Small intestine (tissue), 7 donors: ENCODE results near the gene KRTAP4-11. TPM values are rescaled to one million over a fixed set of nuclear protein-coding genes. Genes with fewer than 3 reads are reported as not detected.
"Not testable (repeated sequence)": the region's sequence is repeated elsewhere in the genome, so short reads cannot be mapped to it uniquely, and the experiment has no call there.

ENCODE experiments used
- DNase-seq, 2 donors: peaks; one replicate each; pipeline versions ENCODE4 v3.0.0 to v3.0.0-alpha.2; 2013
- FAIRE-seq: peaks from 2 replicates; lab custom pipeline; 2012; peaks lifted over from hg19 to GRCh38; lab: Jason Lieb, UNC
- H3K27ac ChIP-seq, 3 donors: one replicate each; pipeline ENCODE4 v1.5.1; 2013; ENCODE audit warnings: low read length in 2 of 3, mild to moderate bottlenecking in 2 of 3, control low read depth in 1 of 3, inconsistent platforms in 1 of 3, low read depth in 1 of 3, moderate library complexity in 1 of 3
- H3K27me3 ChIP-seq, 3 donors: one replicate each; pipeline ENCODE4 v1.6.1; 2013; ENCODE audit warnings: low read length in 3 of 3, inconsistent platforms in 1 of 3; ENCODE audit not compliant: control insufficient read depth in 3 of 3, insufficient read depth in 3 of 3
- H3K36me3 ChIP-seq, 3 donors: one replicate each; pipeline ENCODE4 v1.6.1; 2013; ENCODE audit warnings: low read length in 3 of 3, inconsistent platforms in 1 of 3, low read depth in 1 of 3, mild to moderate bottlenecking in 1 of 3, moderate library complexity in 1 of 3; ENCODE audit not compliant: control insufficient read depth in 3 of 3, insufficient read depth in 2 of 3
- H3K4me1 ChIP-seq, 3 donors: one replicate each; pipeline ENCODE4 v1.6.1; 2013; ENCODE audit warnings: low read length in 2 of 3, inconsistent platforms in 1 of 3, low read depth in 1 of 3, mild to moderate bottlenecking in 1 of 3, moderate library complexity in 1 of 3; ENCODE audit not compliant: control insufficient read depth in 3 of 3, insufficient read depth in 2 of 3
- H3K4me3 ChIP-seq, 3 donors: one replicate each; pipeline ENCODE4 v1.5.1; 2013; ENCODE audit warnings: low read length in 3 of 3, control low read depth in 1 of 3, inconsistent platforms in 1 of 3, low read depth in 1 of 3, mild to moderate bottlenecking in 1 of 3, moderate library complexity in 1 of 3
- H3K9me3 ChIP-seq, 2 donors: one replicate each; pipeline ENCODE4 v1.6.1; 2013; ENCODE audit warnings: low read depth in 1 of 2, low read length in 1 of 2; ENCODE audit not compliant: control insufficient read depth in 2 of 2, insufficient read depth in 1 of 2
- WGBS, 3 donors: extraction: QIAGEN DNeasy Blood & Tissue Kit; methylation state at CpG; one replicate each; pipeline ENCODE4 v1.1.7; 2013; 5-methylcytosine and 5-hydroxymethylcytosine counted together
- polyA plus RNA-seq, 4 donors: library from polyadenylated mRNA; stranded (reverse) in 3 of 4; unstranded in 1 of 4; fragments of 200-250 nt in 3 of 4; fragments of 120-200 nt in 1 of 4; gene quantifications; one replicate each; pipeline versions ENCODE4 v1.2.1 to v1.2.3, GENCODE V29; 2013
- donor health status: healthy with polysubstance abuse.
- donor health status: control.
- donor health status: control.
- donor health status: Bipolar disorder and iron deficiency.
- donor health status: healthy.

KRTAP4-11 gene
- polyA plus RNA-seq, 4 donors = not detected

DNA sequence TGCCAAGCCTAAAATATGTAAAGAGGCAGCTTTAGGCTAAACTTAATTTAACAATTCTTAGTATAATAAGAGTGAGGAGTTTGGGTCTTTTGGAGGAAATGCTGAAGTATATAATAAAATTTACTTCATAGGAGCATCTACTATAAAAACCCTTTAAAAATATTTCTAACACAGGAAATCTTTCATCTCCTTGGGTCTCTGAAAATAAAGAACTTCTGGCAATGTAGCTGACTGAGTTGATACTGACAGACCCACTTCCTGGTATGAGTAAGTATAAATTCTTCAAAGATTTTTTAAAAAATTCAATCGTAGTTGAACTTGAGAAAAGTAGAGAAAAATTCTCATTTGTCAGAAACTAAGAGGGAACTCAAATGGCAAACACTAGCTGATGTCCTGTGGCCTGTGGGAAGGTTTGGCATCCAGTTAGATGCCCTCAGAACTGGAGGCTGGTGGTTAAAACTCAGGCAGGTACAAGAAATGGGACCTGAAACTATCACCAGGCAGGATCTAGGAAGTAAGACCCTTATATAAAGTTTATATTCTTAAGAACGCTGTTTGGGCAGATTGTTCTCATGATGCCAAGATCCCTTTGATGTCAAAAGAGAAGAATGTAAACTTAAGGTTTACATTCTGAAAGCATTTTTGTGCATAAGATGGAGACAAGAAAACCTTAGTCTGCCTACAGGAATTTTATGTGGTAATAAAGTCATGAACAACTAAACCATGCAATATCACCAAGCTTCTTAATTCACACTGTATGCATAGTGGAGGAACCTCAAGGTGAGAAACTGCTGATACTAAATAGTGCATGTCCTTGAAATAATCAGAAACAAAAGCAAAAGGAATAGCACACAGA lies 15.9 kb upstream of the KRTAP4-11 start:
- no peak for FAIRE-seq

DNA sequence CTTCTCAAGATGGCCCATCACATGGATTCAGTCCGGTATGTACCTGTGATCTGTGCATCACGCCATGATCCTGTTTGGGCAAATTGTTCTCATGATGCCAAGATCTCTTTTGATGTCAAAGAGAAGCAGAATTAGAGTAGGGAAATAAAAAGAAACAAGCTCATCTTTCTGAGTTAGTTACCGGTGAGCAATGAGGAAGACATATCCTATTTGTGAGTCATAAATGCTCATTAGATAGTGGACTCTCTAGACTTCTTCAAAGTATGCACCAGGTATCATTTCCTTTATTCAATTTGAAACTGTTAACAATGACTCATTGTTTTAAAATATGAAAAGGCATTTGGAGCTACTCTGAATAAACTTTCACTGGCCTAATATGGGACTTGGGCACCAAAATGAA lies 13.8 kb upstream of the KRTAP4-11 start:
- H3K27me3 ChIP-seq = no peaks in the 10 kb centered on the region
- WGBS, 3 donors = 61 to 73% (median 64%) methylated on average over 3 of the region's 3 CpGs
- H3K4me3 ChIP-seq = no peak overlapping the region
- FAIRE-seq = no peak
- H3K4me1 ChIP-seq = no peaks in the 10 kb centered on the region
- no peak overlapping the region for H3K27ac ChIP-seq
- H3K36me3 ChIP-seq = no peaks in the 10 kb centered on the region
- no peak for DNase-seq
- H3K9me3 ChIP-seq = no peaks in the 10 kb centered on the region

More for the DNA sequence above, 15.9 kb upstream of the KRTAP4-11 start:
- no peaks in the 10 kb centered on the region for H3K9me3 ChIP-seq
- H3K4me1 ChIP-seq = no peaks in the 10 kb centered on the region
- H3K36me3 ChIP-seq = no peaks in the 10 kb centered on the region
- no peak overlapping the region for H3K27ac ChIP-seq
- 58 to 79% (median 66%) methylated on average over 2 of the region's 2 CpGs for WGBS, 3 donors
- H3K27me3 ChIP-seq = no peaks in the 10 kb centered on the region
- no peak for DNase-seq
- H3K4me3 ChIP-seq = no peak overlapping the region

DNA sequence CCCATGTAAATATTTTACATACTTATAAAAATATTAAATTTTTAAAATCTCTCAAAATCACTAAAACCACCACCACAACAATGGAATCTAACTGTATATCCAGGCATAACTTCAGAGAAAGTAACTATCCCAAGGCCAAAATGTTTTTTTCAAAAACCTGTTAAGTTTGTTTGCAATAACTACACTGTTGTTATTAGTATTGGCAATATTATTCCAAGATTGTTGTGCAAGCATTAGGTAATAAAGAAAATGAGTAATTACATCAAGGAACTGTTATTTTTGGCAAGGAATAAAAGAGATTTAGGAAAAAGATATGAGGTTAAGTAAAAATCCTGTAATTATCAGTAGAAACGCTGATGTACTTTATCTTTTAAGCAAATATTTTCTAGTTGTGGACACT lies 9.2 kb upstream of the KRTAP4-11 start:
- no peaks in the 10 kb centered on the region for H3K36me3 ChIP-seq
- H3K9me3 ChIP-seq = no peaks in the 10 kb centered on the region
- no peaks in the 10 kb centered on the region for H3K4me1 ChIP-seq
- no peak for DNase-seq
- no peak for FAIRE-seq
- no peak overlapping the region for H3K27ac ChIP-seq
- no peaks in the 10 kb centered on the region for H3K27me3 ChIP-seq
- no peak overlapping the region for H3K4me3 ChIP-seq
- 11 to 71% (median 34%) methylated on average over 1 of the region's 1 CpG for WGBS, 3 donors

DNA sequence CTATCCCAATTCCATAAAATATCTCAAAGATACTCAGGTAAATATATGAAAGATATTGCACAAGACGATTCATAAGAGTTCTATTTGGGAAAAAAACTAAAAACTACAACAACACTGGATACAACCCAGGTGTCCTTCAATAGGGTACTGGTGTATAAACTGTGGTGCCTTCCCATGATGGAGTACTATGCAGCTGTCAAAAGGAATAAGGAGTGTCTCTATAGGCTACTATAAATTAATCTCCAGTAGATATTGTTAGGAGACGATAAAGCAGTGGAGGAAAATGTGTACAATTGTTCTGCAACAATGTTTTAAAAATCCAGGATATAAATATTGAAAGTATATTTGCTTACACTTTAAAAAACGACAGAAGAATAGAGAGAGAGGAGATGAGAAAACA lies 8.2 kb upstream of the KRTAP4-11 start:
- Histone ChIP-seq H3K36me3 (no peaks in the 10 kb centered on the region), H3K27me3 (peaks cover 0 to 2% (median 0%) of the 10 kb centered on the region in 3 donors), H3K9me3 (no peaks in the 10 kb centered on the region), H3K27ac (no peak overlapping the region), H3K4me3 (no peak overlapping the region), H3K4me1 (no peaks in the 10 kb centered on the region)
- 83 to 88% (median 87%) methylated on average over 3 of the region's 3 CpGs for WGBS, 3 donors
- FAIRE-seq (no peak), DNase-seq (no peak)

DNA sequence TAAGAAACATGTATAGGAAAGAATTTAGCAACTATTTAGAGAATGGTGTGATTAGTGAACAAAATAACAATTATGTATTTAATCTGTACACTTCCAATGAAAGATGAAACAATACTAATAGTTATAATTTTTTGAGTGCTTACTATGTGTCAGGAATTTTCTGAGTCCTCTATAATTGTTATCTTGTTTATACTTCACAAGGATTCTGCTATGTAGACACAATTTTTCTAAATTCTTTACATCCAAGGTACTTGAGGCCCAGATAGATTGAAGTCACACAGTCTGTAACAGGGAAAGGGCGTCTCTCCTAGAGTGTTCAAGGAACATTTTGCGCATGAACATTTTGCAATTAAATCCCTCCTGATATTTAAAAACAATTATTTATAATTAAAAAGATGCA lies 6.9 kb upstream of the KRTAP4-11 start:
- H3K9me3 ChIP-seq = no peaks in the 10 kb centered on the region
- H3K27ac ChIP-seq = no peak overlapping the region
- no peaks in the 10 kb centered on the region for H3K36me3 ChIP-seq
- no peak for DNase-seq
- peaks cover 0 to 2% (median 0%) of the 10 kb centered on the region in 3 donors for H3K27me3 ChIP-seq
- no peak overlapping the region for H3K4me3 ChIP-seq
- H3K4me1 ChIP-seq = no peaks in the 10 kb centered on the region
- FAIRE-seq = no peak
- 71 to 97% (median 91%) methylated on average over 2 of the region's 2 CpGs for WGBS, 3 donors

DNA sequence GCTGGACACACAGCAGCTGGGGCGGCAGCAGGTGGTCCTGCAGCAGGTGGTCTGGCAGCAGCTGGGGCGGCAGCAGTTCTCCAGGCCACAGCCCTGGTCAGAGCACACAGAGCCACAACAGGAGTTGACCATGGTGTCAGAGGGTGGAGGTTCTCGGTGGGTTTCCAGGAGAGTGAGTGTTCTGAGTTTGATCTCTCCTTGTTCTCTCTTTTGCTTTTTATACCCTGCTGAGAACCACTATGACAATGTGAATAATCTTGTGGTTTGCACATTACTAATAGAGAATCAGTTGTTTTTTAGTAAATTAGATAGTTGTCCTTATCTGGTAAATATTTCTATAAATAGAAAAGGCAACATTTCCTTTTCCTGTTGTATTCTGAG lies 5.8 kb upstream of the KRTAP4-11 start, which contains the start of gene KRTAP4-12:
Gene KRTAP4-12 (minus strand): TSS at position 192 of the 381 bp plus-strand sequence. CDS start 60 bp downstream, at position 132.
- not testable (repeated sequence) for H3K9me3 ChIP-seq, H3K36me3 ChIP-seq, H3K4me1 ChIP-seq, DNase-seq, H3K27ac ChIP-seq, FAIRE-seq, H3K27me3 ChIP-seq, H3K4me3 ChIP-seq
- 73 to 80% (median 76%) methylated on average over 3 of the region's 3 CpGs for WGBS, 3 donors

DNA sequence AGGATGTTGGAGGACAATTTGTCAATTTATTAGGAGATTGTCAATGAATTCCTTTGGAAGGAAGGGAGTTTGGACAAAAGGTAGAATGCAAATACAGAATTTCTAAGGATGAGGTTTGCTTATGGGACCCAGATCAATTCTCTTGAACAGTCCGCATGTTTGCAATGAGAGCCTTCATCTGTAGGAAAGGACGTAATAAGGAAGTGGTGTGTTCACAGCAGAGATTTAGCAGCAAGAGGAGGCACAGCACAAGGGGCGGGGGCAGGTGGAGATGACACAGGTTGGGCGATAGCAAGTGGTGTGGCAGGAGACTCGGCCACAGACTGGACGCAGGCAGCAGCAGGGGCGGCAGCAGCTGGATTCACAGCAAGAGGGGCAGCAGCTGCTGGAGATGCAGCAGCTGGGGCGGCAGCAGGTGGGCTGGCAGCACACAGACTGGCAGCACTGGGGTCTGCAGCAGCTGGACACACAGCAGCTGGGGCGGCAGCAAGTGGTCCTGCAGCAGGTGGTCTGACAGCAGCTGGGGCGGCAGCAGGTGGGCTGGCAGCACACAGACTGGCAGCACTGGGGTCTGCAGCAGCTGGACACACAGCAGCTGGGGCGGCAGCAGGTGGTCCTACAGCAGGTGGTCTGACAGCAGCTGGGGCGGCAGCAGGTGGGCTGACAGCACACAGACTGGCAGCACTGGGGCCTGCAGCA lies 5.3 kb upstream of the KRTAP4-11 start:
- not testable (repeated sequence) for H3K4me1 ChIP-seq, H3K36me3 ChIP-seq, DNase-seq, H3K27ac ChIP-seq, H3K9me3 ChIP-seq, H3K27me3 ChIP-seq, H3K4me3 ChIP-seq, FAIRE-seq
- WGBS, 3 donors = 73 to 79% (median 76%) methylated on average over 9 to 12 of the region's 12 CpGs

DNA sequence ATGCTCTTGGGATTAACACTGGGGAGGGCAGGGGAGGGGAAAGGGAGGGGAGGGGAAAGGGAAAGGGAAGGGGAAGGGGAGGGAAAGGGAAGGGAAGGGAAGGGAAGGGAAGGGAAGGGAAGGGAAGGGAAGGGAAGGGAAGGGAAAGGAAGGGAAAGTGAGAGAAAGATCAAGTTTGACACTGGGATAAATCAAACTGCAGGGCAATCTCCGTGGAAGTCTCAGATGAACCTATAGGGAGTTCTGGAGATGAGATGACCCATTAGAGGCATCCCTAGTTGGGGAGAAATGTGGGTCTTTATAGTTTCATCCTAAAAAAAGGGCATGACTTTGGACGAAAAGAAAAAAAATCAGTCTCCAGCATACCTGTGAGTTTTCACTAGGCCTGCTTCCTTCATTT lies 3.6 kb upstream of the KRTAP4-11 start:
- Histone ChIP-seq H3K4me1 (no peaks in the 10 kb centered on the region), H3K36me3 (no peaks in the 10 kb centered on the region), H3K27me3 (peaks cover 0 to 2% (median 0%) of the 10 kb centered on the region in 3 donors), H3K27ac (no peak overlapping the region), H3K4me3 (no peak overlapping the region), H3K9me3 (no peaks in the 10 kb centered on the region)
- WGBS, 3 donors = 75 to 88% (median 86%) methylated on average over 2 of the region's 2 CpGs
- DNase-seq (no peak), FAIRE-seq (no peak)
